ENCODE results near the gene CBR1.
"Not testable (repeated sequence)": the region's sequence is repeated elsewhere in the genome, so short reads cannot be mapped to it uniquely, and the experiment has no call there.

CBR1 gene

DNA sequence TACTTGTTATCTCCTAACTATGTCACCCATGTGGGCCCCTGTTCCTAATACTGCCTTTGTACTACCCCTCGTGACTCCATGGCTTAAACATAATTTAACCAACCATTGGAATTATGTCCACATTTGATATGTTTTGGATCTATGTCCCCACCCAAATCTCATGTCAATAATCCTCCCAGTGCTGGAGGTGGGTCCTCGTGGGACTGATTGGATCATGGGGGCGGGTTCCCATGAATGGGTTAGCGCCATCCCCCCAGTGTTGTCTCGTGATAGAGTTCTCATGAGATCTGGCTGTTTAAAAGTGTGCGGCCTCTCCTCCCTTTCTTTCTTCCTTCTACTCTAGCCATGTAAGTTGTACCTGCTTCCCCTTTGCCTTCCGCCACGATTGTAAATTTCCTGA, 9.8 kb downstream of the CBR1 start:
- DNase-seq (ENCODE audit: low spot score): no peak

DNA sequence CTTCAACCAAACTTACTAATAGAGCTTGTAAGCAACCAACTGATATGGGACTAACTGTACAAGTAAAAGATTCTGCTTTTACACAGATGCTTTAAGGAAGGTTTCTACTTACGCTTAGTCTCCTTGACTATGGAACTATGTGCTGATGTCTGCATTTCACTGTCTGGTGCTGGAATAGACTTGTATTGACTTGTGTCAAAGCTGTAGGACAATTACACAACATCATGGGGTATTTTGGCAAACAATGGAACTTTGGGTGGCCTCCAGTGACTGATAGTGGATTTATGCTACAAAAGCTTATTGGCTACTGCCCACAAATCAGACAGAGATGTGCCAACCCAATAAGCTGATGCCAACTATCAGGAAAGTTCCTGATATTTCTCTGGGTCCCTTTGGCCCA, 10.6 kb downstream of the CBR1 start:
- DNase-seq (ENCODE audit: low spot score): no peak

DNA sequence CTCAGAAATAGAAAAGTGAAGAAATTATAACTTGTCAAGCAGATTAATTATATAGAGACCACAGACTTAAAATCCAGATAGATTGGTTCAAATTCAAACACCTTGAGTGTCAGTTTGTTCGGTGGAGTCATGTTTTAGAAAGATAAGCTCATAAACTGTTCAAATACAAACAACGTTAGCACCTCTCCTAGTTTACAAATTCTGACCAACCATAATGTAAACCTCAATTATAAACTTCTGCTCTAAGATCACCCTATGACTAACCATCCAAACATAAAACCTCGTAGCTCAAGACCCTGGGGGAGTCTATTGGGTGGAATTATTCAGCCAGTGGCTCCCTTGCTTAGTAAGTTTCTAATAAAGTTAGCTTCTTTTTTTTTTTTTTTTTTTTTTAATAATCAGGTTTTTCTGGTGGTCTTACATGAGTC, 12.4 kb downstream of the CBR1 start:
- no peak for DNase-seq (ENCODE audit: low spot score)

DNA sequence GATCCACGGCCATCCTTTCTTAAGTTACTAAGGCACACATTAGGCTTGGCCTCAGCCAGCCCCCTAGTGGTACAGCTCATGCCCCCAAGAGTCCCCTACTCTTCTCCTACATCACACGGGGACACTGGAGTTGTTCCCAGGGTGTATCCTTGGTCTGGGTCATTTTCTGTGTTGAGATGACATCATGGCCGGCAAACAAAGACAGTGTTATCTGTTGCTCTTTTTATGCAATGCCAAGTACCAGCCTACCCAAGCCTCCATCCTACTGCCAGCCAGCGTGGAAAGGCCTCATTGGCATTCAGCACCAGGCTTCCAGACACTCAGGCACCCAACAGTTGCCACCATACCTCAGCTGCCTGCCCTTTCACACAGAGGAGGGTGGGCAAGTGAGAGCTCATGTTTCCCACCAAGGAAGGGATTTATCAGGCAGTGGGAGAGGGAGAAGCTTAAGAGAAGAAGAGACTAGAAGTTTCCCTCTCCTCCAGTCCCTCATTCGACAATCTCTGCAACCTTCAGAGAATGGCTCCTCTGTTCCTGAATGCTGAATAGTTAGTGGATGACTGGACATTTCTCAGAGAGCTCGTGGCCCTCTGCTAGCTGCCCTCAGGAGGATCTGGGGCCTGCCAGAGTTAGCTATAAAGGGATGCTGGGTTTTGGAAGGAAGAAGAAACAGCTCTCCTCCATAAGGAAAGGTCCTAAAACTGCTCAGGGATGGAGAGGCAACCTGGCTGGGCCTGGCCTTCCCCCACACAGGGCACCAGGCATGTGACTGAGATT, 17.7 kb downstream of the CBR1 start:
- DNase-seq (ENCODE audit: low spot score): no peak

DNA sequence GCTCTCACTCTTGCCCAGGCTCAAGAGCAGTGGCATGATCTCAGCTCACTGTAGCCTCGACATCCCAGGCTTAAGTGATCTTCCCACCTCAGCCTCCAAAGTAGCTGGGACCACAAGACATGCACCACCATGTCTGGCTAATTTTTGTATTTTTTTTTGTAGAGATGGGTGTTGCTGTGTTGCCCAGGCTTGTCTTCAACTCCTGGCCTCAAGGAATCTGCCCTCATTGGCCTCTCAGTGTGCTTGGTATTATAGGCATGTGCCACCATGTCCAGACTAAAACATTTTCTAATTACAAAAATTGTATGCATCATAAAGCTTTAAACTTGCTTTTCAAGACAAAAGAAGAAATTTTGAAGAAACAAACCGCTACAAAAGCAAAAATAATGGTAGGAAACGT, 20.1 kb downstream of the CBR1 start:
- no peak for DNase-seq (ENCODE audit: low spot score)

DNA sequence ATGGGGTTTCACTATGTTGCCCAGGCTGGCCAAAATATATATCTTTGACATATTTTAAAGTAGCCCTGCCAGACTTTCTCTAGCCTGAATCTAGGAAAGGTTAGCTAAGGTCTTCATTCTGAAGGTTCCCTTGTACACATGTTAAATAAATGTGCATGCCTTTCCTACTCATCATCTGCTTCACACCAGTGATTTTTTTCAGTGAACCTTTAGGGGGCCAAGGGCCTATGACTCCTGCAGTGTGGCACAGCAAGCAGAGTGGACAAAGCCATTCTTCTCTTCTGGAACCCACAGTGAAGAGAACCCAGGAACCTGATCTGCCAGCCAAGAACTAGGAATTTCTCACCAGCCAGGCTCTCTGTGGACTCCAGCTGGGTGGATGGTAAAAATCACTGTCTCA, 22.9 kb downstream of the CBR1 start:
- no peak for DNase-seq (ENCODE audit: low spot score)

DNA sequence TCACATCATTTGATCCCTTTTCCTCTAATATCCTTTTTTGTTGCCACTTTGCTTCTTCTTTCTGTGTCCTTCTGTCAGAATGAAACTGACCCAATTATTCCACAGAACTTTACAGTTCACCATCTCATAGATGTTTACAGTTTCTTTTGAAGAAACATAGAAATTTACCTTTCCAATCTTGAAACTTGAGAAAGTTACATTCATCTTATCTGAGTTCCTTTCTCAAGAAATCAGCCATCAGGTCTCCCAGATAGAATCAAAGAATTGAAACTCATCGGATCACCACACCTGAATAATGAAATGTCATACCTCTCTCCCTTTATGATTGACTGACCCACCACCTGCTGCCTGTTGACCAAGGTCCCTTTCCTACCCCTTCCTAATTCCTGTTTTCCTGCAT, 23.7 kb downstream of the CBR1 start:
- no peak for DNase-seq (ENCODE audit: low spot score)

DNA sequence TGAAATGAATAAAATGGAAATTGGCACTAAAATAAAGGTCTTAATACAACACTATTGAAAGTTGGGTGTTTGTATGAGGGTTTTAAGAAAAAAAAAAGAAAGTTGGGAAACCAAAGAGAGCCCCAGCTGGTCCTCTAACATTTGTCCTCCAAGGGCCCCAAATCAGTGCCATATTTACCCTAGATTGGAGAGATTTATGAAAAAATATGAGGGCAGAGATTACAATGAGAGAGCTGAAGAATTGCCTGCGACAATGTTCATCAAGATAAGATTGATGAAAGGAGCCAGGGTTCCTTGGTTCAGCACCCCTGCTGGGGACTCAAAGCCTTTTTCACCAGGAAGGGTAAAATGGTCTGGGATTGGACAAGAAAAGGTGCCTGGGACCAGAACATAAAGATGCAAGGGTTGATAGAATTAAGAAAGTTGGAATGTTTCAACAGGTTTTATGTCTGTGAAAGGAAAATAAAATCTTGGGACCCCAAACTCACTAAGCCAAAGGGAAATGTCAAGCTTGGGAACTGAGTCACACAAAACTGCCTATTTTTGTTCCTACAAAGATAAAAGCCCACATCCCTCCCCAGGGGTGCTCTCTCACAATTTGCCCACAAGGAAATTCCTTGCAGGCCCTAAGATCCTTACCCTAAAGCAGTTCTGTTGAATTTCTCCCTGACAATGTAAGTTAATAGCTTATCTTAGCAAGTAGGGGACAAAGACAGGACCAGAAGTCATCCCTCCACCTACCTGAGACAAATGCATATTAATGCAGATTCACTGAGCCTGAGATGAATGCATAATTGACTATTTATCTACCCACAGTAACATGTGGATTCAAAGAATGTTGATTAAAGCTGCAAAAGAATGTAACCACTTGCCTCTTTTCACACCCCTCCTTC, 26.8 kb downstream of the CBR1 start:
- DNase-seq (ENCODE audit: low spot score): no peak

DNA sequence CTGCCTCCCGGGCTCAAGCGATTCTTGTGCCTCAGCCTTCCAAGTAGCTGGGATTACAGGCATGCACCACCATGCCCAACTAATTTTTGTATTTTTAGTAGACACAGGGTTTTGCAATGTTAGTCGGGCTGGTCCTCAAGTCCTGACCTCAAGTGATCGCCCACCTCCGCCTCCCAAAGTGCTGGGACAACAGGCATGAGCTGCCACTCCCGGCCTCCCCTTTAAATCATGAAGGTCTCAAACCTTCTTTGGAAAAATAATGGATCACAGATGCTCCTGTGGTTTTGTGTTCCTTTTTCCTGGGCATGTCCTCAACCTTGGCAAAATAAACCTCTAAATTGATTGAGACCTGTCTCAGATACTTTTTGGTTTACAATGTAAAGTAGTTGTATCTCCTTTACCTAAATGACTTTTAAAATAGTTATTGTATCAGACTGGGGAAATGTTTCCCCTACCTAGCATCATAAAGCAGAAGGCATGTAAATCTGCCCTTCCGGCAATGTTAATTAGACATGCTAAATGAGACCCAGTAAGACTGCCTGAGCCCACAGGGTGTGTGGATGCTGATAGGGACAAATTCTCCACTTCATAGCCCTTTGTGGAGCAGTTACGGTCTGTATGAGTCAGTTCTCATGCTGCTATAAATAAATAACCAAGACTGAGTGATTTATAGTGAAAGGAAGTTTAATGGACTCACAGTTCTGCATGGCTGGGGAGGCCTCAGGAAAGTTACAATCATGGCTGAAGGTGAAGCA, 27.8 kb downstream of the CBR1 start:
- no peak for DNase-seq (ENCODE audit: low spot score)

DNA sequence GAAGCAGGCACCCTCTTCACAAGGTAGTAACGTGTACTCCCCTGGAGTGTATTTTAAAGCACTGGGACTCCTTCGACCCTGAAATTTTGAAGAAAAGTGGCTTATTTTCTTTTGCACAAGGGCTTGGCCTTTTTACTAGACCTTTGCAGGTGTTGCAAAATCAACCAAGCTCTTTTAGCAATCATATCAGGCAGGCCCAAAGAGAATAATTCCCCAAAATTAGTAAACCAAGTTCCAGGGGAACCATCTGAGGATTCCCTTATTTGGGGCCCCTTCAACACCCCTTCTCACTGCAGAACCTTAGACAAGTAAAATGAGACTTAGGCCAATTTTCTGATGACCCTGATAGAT, 28.3 kb downstream of the CBR1 start:
- DNase-seq (ENCODE audit: low spot score): no peak

DNA sequence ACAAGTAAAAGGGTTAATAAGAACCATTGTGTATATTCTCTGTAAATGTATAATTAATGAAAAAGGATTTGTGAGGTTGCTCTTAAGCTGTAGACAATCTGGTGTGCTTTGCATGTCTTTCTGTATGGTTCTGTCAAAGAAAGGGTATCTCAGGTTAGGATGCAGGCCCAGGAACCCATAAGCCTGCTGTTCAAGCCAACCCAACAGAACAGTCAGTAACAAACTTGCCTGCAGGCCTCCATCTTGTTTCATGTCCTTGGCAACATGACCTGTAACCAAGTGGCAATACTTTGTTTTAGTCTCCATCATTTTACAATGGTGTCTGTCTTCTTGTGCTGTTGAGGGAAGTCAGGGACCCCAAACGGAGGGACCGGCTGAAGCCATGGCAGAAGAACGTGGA, 29.2 kb downstream of the CBR1 start:
- no peak for DNase-seq (ENCODE audit: low spot score)

DNA sequence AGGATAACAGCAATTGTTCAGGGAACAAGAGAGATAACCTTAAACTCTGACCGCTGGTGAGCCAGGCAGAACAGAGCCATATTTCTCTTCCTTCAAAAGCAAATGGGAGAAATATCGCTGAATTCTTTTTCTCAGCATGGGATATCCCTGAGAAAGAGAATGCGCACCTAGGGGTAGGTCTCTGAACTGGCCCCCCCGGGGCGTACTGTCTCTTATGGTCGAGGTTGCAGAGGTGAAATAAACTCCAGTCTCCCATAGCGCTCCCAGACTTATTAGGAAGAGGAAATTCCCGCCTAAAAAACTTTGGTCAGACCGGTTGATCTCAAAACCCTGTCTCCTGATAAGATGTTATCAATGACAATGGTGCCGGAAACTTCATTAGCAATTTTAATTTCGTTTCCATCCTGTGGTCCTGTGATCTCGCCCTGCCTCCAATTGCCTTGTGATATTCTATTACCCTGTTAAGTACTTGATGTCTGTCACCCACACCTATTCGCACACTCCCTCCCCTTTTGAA, 29.9 kb downstream of the CBR1 start:
- not testable (repeated sequence) for DNase-seq (ENCODE audit: low spot score)

DNA sequence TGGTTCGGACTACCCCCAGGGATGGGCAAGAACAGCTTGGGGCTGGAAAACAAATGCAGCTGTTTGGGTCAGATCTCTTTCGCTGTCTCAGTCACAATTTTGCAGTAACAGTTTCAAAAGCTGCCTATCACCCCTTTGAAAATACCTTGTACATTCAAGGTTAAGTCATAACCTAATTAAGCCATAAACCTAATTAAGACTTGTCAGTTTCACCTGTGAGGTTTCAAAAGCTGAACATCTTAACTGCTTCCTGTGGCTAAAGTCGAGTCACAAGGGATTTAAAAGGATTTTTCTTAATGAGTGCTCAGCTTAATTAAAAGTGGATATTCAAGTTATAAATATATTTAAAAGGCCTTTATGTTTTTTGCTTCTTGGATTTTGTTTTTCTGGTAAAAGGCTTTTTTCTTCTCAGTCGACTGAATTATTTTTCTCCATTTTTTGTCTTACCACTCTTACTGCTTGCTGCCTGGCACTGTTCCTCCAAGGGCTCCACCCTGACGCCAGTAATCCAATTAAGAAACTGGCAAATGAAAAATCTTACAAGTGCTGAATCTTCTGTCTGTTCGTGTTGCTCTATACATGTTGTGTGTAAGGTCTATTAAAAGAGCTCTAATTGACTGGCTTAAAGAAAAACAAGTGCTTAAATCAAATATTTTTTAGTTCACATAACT, 31.3 kb downstream of the CBR1 start:
- no peak for DNase-seq (ENCODE audit: low spot score)

DNA sequence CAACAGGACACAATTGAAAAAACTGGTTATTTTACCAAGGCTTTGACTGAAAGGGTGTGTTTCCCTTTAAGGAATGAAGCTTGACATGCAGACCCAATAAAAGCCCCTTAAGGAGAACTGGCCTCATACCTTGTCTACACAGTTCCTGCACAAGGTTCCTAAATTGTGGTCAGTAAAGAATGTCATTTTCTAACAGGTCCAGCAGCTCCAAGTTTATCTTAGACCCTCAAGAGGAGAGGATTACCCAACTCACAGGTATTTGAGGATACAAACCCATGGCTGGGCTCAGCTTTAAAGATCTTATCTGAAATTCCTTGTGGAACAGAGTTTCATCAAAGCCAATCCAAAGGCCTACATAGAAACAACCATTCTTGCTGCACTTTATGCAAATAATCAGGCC, 33.6 kb downstream of the CBR1 start:
- no peak for DNase-seq (ENCODE audit: low spot score)

DNA sequence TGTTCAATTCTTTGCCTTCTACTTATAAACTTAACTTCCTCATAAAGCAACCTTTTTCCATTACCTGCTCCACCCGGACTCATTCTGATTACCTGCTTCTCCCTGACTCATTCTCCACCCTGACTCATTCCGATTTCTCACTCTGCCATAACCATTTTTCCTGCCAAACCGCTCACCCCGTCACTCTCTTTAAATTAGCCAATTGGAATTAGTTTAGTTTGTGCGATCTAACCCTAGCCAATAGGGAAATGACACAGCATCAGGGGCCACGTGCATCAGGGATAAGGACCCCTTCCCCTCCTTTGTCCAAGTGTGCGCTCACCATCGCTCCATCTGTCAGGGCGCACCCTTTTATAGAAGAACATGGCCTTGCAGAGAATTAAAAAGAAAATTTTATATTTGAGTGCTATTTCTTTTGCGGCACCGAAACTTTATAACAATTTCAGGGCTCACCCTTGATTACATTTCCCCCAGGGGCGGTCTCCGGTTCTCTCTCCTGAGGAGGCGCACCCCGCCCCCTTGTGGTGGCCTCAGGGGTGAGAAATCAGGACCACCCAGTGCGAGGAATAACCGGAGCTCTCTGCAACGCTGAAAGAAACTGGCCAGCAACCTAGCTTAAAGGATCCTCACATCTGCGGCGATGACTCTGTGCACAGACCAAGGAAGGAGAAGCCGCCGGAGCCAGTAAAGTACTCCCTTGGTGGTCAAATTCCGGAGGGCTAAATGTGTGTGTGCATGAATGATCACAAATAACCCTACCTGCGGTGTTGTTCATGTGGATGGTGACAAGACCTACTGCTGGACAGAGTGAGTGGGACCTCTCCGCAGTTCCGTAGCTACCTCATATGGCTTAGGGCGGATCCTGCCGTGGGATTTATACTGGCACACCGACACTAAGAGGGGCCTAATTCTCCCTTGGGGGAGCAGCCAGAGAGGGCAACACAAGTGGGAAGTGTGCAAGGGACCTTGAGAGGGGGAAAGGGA, 34.8 kb downstream of the CBR1 start:
- DNase-seq (ENCODE audit: low spot score): peak; percentile 40

DNA sequence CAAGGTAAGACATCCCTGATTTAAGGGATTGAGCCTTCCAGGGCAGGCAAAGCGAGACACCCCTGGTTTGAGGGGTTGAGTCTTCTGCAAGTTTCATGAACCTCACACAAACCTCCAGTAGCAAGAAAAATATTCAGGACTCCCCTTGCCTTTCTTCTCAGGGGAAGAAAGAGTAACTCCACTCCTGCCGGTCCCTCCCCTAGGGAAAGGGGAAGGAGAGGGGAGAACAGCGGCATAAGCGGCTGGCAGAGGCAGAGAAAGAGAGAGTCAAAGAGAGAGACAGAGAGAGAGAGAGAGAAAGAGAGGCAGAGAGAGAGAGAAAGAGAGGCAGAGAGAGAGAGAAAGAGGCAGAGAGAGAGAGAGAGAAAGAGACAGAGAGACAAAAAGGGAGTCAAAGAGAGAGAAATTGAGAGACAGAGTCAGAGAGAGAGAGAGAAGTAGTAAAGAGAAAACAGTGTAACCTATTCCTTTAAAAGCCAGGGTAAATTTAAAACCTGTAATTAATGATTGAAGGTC, 35.6 kb downstream of the CBR1 start:
- no peak for DNase-seq (ENCODE audit: low spot score)

DNA sequence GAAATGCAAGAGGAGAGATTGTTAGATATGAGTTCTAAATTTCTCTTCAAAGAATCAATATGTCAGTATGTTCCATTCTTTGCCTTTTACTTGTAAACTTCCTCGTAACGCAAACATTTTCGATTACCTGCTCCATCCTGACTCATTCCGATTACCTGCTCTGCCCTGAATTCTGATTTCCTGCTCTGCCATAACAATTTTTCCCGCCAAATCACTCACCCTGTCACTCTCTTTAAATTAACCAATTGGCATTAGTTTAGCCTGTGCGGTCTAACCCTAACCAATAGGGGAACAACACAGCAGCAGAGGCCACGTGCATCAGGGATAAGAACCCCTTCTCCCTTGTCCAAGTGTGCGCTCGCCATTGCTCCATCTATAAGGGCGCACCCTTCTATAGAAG, 40.0 kb downstream of the CBR1 start:
- DNase-seq (ENCODE audit: low spot score): no peak

DNA sequence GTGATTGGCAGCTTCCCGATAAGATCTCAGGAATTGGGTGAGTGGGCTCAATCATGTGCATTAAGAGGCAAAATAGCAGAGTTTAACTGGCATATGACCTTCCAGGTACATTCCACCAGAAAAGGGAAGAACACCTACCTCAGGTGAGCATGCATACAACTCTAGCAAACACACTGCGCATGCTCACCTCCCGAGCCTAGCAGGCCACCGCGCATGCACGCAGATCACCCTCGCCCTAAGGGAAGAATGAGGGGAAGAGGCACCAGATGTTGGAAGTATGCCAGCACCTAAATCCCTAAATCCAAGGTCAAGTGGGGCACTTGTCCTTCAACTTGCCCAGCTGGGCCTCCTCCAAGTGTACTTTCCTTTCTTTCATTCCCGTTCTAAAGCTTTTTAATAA, 41.4 kb downstream of the CBR1 start:
- no peak for DNase-seq (ENCODE audit: low spot score)

DNA sequence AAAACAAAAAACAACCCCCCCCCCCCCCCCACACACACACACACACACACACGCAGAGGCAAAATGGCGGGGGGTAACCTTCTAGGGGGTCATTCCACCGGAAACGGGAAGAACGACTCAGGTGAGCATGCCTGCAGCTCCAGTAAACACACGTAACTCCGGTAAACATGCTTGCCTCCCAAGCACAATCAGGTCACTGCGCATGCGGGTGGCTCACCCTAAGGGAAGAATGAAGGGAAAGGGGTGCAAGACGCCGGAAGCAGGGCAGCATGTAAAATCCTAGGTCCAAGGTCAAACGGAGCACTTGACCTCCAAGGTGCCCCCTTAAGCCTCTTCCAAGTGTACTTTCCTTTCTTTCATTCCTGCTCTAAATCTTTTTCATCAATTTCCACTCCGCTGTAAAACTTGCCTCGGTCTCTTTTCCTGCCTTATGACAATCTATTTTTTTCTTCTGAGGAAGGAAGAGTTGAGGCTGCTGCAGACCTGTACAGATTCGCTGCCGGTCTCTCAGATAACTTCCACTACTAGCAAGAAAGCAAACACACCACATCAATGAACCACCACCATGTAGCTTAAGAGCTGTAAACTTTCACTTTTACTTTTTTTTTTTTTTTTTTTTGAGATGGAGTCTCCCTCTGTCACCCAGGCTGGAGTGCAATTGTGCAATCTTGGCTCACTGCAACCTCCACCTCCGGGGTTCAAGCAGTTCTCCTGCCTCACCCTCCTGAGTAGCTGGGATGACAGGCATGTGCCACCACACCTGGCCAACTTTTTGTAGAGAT, 44.0 kb downstream of the CBR1 start:
- DNase-seq (ENCODE audit: low spot score): peak; percentile 82

Data from CD4-positive, alpha-beta T cell treated with Interleukin-6 at 100 ng/mL for 8 hours (primary cell).